Testis (tissue), 3 donors: ENCODE results near the gene SMIM36. TPM values are rescaled to one million over a fixed set of nuclear protein-coding genes. Genes with fewer than 3 reads are reported as not detected.

Experiments
- DNase-seq: peaks from one replicate; pipeline ENCODE4 v3.0.0-alpha.2; 2019
- H3K27ac ChIP-seq, 2 donors: fragments of 200-600 bp; sonication (generic); one replicate each; pipeline ENCODE4 v1.5.1; 2019
- H3K27me3 ChIP-seq: fragments of 200-600 bp; sonication (generic); one replicate; pipeline ENCODE4 v1.5.1; 2019
- H3K36me3 ChIP-seq: fragments of 200-600 bp; sonication (generic); one replicate; pipeline ENCODE4 v1.5.1; 2017; ENCODE audit warnings: low read depth; ENCODE audit errors: missing control alignments
- H3K4me1 ChIP-seq: fragments of 200-600 bp; sonication (generic); one replicate; pipeline ENCODE4 v1.5.1; 2019
- H3K4me3 ChIP-seq, 2 donors: fragments of 200-600 bp; sonication (generic); one replicate each; pipeline ENCODE4 v1.5.1; 2017 to 2019
- H3K9me3 ChIP-seq: fragments of 200-600 bp; sonication (generic); one replicate; pipeline ENCODE4 v1.5.1; 2017
- CTCF ChIP-seq, 3 experiments: fragments of 450-650 bp in 2 of 3; fragments of 200-600 bp in 1 of 3; sonication (generic) in 1 of 3; IDR thresholded peaks; one replicate each; pipeline ENCODE4 v1.5.1; 2016 to 2019; ENCODE audit warnings: antibody characterized with exemption in 3 of 3, mild to moderate bottlenecking in 2 of 3, moderate library complexity in 1 of 3
- POLR2A ChIP-seq: fragments of 450-650 bp; IDR thresholded peaks from one replicate; pipeline ENCODE4 v1.6.1; 2017; ENCODE audit warnings: antibody characterized with exemption, mild to moderate bottlenecking, moderate library complexity
- WGBS, 2 donors: methylation state at CpG; one replicate each; pipeline ENCODE4 v1.1.5; 2018; 5-methylcytosine and 5-hydroxymethylcytosine counted together
- intact Hi-C: fragments of 100-400 bp; cut with DNase I; formaldehyde crosslinking; loops from one replicate; pipeline ENCODE4 v1.15.1; 2023; ENCODE audit warnings: low total_unique reads
- polyA plus RNA-seq: library from polyadenylated mRNA; stranded (reverse); fragments of 350-450 nt; fragmentation: Illumina TruSeq; extraction: RNeasy Lipid Tissue Mini Kit (QIAGEN cat#74804); gene quantifications from one replicate; pipeline ENCODE4 v1.2.3, GENCODE V29; 2014; ENCODE audit warnings: low read depth, low replicate concordance; ENCODE audit not compliant: insufficient read depth
- total RNA-seq, 2 donors: library from RNA; depleted of rRNA; stranded (reverse); fragments of >200 nt; gene quantifications; one replicate each; pipeline ENCODE4 v1.2.3, GENCODE V29; 2016

Gene SMIM36
- total and polyA plus RNA-seq, 3 donors from 2014 or later, result 0.55 to 26.0 (median 9.5) TPM

DNA sequence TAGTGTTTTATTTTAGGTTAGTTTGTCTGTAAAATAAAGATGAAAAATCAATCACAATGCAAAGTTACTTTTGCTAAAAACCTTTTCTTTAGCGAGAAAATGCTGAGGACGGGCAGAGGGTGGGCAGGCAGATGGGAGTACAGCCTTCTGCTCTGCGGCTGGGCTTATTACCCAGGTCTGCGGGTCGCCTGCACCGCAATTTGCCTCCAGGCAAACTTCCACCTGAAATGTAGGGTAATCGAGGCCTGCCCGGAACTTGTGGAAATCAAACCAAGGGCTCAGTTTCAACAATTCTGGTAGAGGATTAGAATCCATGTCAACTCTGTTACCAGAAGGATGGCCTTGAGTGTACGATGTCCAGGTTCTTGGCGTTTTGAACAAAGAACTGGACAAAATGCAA lies 67.3 kb downstream of the SMIM36 start:
- intact Hi-C loops, result no loop called here
- no peak overlapping the region for H3K4me3 ChIP-seq
- H3K36me3 ChIP-seq, result no peaks in the 10 kb centered on the region
- no peaks in the 10 kb centered on the region for H3K9me3 ChIP-seq
- WGBS, 2 donors, result 85% methylated on average over 10 of the region's 10 CpGs
- no peak for TF ChIP-seq CTCF (IDR thresholded peaks at IDR 0.05)
- TF ChIP-seq POLR2A, result no peak
- H3K4me1 ChIP-seq, result peaks cover 43% of the 10 kb centered on the region
- peak overlapping the region; percentile 0 to 53 for H3K27ac ChIP-seq
- no peaks in the 10 kb centered on the region for H3K27me3 ChIP-seq
- no peak for DNase-seq

DNA sequence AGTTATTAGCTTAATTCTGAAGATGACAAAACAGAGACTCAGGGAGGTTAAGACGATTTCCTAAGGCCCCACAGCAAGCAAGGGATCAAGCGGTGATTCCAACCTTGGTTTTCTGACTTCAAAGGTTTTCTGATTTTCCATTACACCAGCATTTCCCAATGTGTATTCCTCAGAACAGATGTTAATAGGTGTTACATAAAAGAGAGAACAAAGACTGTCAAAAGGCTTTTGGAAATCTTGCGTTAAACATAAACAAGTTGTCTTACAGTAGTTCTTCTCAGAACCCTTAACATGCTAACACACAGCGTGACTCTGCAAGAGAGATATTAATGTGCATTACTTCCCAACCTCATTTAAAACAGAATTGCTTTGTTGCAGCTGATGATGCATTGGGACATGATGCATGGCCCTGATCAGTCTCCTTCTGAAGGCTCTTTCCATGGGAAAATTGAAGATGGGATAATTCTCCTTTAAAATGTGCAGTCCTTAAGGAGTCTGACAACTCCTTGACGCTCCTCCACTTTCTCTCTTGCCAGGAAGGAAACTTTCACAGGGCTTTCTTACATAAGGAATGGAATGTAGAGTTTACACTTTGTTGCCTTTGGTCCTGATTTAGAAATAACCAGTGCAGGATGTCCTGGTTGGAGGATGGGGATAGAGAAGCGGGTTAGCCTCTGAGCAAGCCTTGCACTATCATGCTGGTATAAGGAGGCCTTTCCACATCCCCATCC lies 68.1 kb downstream of the SMIM36 start:
- Histone ChIP-seq H3K4me3 (no peak overlapping the region), H3K36me3 (no peaks in the 10 kb centered on the region), H3K9me3 (no peaks in the 10 kb centered on the region), H3K4me1 (peaks cover 43% of the 10 kb centered on the region), H3K27me3 (no peaks in the 10 kb centered on the region), H3K27ac (peak overlapping the region in 1 of 2 donors; percentile 40)
- no peak for TF ChIP-seq POLR2A
- TF ChIP-seq CTCF (IDR thresholded peaks at IDR 0.05), result no peak
- WGBS, 2 donors, result 71 to 74% methylated on average over 6 of the region's 6 CpGs
- peak; percentile 69 for DNase-seq
- intact Hi-C loops, result no loop called here

DNA sequence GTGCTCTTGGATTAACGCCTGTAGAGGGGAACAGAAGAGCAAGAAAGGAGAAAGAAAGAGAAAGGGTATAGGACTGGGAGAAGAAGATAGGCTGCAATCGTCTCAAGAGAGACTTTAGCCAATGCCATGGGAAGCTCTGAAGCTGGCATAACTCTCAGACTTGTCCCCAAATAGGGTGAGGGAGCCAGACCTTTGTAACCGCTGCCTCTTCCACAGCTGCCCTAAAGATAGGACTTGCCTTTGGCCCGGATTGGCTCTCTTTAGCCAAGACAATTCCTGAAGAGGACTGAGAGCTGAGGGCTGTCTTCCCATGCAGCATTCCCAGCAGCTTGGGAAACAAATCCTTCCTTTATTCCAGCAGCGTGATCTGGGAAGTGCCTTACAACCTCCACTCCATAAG lies 68.8 kb downstream of the SMIM36 start:
- TF ChIP-seq CTCF (IDR thresholded peaks at IDR 0.05) (no peak), POLR2A (no peak)
- WGBS, 2 donors, result 59 to 71% methylated on average over 5 of the region's 5 CpGs
- H3K27ac ChIP-seq, result peak overlapping the region in 1 of 2 donors; percentile 40
- H3K4me1 ChIP-seq, result peaks cover 43% of the 10 kb centered on the region
- no peak for DNase-seq
- no peaks in the 10 kb centered on the region for H3K9me3 ChIP-seq
- intact Hi-C loops, result no loop called here
- no peak overlapping the region for H3K4me3 ChIP-seq
- H3K36me3 ChIP-seq, result no peaks in the 10 kb centered on the region
- H3K27me3 ChIP-seq, result no peaks in the 10 kb centered on the region

GRCh38 chr17:55441544-55441943 lies 69.7 kb downstream of the SMIM36 start:
- H3K27ac ChIP-seq, result no peak overlapping the region
- no peaks in the 10 kb centered on the region for H3K9me3 ChIP-seq
- no peak overlapping the region for H3K4me3 ChIP-seq
- H3K27me3 ChIP-seq, result no peaks in the 10 kb centered on the region
- peaks cover 41% of the 10 kb centered on the region for H3K4me1 ChIP-seq
- no peak for TF ChIP-seq POLR2A
- TF ChIP-seq CTCF (IDR thresholded peaks at IDR 0.05), result no peak
- H3K36me3 ChIP-seq, result no peaks in the 10 kb centered on the region
- WGBS, 2 donors, result 52 to 66% methylated on average over 2 of the region's 2 CpGs
- DNase-seq, result no peak
- intact Hi-C loops, result no loop called here

- Histone ChIP-seq H3K4me3 (no peak overlapping the region), H3K9me3 (no peaks in the 10 kb centered on the region), H3K27ac (peak overlapping the region; percentile 48 to 50), H3K27me3 (no peaks in the 10 kb centered on the region), H3K4me1 (peaks cover 38% of the 10 kb centered on the region), H3K36me3 (no peaks in the 10 kb centered on the region)
- no peak for DNase-seq
- TF ChIP-seq POLR2A, result no peak
- TF ChIP-seq CTCF (IDR thresholded peaks at IDR 0.05), result no peak
- WGBS, 2 donors, result 47 to 65% methylated on average over 3 of the region's 3 CpGs
- intact Hi-C loops, result no loop called here
Observed at GRCh38 chr17:55440391-55440790, 70.9 kb downstream of the SMIM36 start.
